SH-SY5Y (cell line): Measurements from ENCODE around the gene LONP2.

Source experiments
- GATA2 ChIP-seq: IDR thresholded peaks from 2 replicates; pipeline ENCODE4 v1.6.1; 2011; ENCODE audit warnings: mild to moderate bottlenecking, low read depth, low read length
- GATA3 ChIP-seq: IDR thresholded peaks from 2 replicates; pipeline ENCODE4 v1.6.1; 2011; ENCODE audit warnings: low read depth, mild to moderate bottlenecking, low read length, moderate library complexity

The LONP2 gene

GRCh38 chr16:48262631-48263030 is 18.5 kb downstream of the LONP2 start:
- TF ChIP-seq GATA2: no peak
- TF ChIP-seq GATA3: no peak

DNA sequence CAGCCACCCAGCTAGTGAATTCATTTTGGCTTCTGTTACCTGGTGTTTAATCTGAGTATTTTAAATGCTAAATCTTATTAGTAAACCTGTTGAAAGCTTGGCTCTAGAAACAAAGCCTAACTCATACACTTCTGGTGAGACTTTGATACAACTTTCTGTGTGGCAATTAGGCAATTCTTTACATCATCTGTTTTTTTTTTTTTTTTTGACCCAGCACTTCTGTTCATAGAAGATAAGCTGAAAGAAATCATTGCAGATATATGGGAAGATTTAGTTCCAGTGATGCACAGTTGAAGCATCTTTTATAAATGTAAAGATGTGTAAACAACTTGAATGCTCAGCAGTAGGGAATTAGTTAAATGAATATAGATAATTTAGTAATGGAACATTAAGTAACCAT is 24.9 kb downstream of the LONP2 start:
- TF ChIP-seq GATA2: no peak
- TF ChIP-seq GATA3: no peak

- no peak for TF ChIP-seq GATA3
- no peak for TF ChIP-seq GATA2
Observed at GRCh38 chr16:48271728-48272127, 27.6 kb downstream of the LONP2 start.

DNA sequence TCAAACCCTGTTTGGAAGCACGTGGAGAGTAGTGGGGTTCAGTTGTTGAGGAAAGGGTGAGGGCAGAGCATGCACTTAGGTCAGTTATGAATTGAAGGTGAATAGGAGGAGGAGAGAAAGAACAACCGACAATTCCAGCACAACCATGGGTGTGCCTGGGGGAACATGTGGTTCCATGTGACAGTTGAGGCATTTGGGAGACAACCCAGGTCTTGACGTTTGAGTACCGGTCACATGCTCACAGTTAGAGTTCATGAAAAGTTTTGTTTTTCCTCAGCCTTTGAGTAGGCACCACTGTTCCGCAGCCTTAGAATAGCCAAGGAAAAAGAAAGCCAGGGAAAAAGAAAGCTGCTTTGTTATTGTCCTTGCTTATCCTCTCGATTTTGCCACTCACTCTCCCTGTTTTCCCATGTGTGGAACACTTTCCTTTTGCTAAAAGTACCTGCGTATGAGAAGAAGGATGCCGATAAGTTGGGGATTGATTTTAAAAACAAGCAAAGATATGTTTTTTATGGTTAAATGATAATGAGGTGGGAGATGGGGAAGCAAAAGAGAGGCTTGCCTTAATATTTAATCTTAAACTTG is 28.8 kb downstream of the LONP2 start:
- TF ChIP-seq GATA3 (no peak), GATA2 (no peak)

GRCh38 chr16:48274476-48274875 is 30.4 kb downstream of the LONP2 start:
- TF ChIP-seq GATA2 (no peak), GATA3 (no peak)

GRCh38 chr16:48276102-48276501 is 32.0 kb downstream of the LONP2 start:
- TF ChIP-seq GATA3 (no peak), GATA2 (no peak)

DNA sequence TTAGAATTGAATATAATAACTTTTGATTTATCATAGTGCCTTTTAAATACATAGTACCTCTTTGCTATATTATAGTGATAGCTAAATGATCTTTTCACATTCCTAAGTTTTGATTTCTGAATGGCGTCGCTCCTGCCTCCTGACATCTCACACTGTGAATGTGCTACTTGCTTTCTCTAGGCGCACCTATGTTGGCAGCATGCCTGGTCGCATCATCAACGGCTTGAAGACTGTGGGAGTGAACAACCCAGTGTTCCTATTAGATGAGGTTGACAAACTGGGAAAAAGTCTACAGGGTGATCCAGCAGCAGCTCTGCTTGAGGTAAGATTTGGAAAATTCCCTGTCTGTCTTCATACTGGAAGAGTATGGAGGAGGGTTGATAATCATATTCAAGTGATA is 33.1 kb downstream of the LONP2 start:
- TF ChIP-seq GATA2 (no peak), GATA3 (no peak)

DNA sequence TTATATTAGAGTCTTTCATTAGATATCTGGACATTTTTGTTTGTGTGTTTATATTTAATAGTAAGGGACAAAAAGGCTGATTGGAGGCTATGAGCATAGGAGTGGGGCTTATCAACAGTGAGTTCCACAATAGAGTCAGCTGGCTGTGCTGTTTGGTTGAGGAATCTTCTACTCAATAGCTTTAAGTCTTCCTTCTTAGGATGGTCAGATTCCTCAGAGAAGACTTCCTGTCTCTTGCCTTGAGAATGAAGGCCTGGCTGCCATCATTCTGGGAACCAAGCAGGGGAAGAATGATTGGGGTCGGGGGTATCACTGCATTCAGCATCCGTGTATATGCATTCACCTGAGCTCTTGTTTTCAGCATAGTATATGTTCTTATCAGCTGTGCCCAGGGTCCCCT is 35.1 kb downstream of the LONP2 start:
- TF ChIP-seq GATA2 (no peak), GATA3 (no peak)

GRCh38 chr16:48280546-48280945 is 36.4 kb downstream of the LONP2 start:
- TF ChIP-seq GATA3 (no peak), GATA2 (no peak)

DNA sequence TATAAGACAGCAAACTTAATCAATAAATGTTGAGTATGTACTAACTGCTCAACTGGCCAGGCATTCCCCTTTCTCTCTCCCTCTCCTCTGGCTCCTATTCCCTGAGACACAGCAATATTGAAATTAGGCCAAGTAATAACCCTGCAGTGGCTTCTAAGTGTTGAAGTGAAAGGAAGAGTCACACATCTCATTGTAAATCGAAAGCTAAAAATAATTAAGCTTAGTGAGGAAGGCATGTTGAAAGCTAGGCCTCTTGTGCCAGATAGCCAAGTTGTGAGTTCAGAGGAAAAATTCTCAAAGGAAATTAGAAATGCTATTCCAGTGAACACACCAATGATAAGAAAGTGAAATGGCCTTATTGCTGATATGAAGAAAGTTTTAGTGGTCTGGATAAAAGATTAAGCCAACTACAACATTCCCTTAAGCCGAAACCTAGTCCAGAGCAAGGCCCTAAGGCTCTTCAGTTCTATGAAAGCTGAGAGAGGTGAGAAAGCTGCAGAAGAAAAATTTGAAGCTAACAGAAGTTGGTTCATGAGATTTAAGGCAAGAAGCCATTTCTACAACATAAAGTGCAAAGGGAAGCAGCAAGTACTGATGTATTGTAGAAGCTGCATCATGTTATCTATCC is 38.6 kb downstream of the LONP2 start:
- TF ChIP-seq GATA3 (no peak), GATA2 (no peak)

GRCh38 chr16:48284772-48285409 is 40.8 kb downstream of the LONP2 start:
- TF ChIP-seq GATA3 (no peak), GATA2 (no peak)

- TF ChIP-seq GATA3 (no peak), GATA2 (no peak)
Observed at GRCh38 chr16:48287239-48287638, 43.1 kb downstream of the LONP2 start.

- no peak for TF ChIP-seq GATA2
- TF ChIP-seq GATA3: no peak
Observed at GRCh38 chr16:48291303-48291702, 47.2 kb downstream of the LONP2 start.

DNA sequence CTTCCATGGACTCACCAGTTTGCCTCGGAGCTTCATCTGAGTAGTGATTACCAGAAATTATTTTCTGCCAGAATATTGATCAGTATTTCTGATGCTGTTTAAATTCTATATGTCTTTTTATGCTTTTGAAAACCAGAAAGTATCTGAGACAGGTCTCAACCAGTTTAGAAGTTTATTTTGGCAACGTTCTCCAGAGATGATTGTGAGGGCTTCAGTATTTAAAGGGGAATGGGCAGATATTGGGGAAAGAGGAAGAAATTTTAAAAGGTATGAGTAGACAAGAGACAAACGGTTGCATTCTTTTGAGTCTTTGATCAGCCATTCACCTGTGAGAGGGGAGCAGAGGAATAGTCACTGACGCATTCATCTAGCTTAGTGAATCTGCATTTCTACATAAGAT is 47.7 kb downstream of the LONP2 start:
- TF ChIP-seq GATA2: no peak
- no peak for TF ChIP-seq GATA3

DNA sequence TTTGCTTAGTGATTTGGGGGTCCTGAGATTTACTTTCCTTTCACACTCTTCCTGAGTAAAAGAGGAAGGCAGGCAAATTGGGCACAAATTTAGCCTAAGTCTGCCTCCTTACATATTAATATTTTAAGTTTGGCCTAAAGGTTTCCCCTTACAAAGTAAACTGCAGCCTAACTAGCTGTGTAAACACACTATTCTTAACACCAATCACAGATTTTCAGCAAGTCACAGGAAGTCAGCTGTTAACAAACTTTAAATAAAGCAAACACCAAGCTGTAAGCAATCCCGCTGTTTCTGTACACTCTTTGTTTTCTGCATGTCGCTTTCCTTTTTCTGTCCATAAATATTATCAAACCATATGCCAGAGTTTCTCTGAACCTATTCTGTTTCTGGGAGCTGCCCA is 48.4 kb downstream of the LONP2 start:
- TF ChIP-seq GATA3 (no peak), GATA2 (no peak)

- TF ChIP-seq GATA2: no peak
- no peak for TF ChIP-seq GATA3
Observed at GRCh38 chr16:48294724-48295123, 50.6 kb downstream of the LONP2 start.
